NCI-H510A treated with DMSO at 0.1 percent for 48 hours (cell line): ENCODE measurements around the gene SP110.
"Not testable (repeated sequence)": the region's sequence is repeated elsewhere in the genome, so short reads cannot be mapped to it uniquely, and the experiment has no call there.

Experiments used
- DNase-seq: peaks from one replicate; lab custom pipeline; 2025; lab: John Stamatoyannopoulos, UW

The SP110 gene

GRCh38 chr2:230124757-230125431 lies 94.9 kb downstream of the SP110 start:
- no peak for DNase-seq

DNA sequence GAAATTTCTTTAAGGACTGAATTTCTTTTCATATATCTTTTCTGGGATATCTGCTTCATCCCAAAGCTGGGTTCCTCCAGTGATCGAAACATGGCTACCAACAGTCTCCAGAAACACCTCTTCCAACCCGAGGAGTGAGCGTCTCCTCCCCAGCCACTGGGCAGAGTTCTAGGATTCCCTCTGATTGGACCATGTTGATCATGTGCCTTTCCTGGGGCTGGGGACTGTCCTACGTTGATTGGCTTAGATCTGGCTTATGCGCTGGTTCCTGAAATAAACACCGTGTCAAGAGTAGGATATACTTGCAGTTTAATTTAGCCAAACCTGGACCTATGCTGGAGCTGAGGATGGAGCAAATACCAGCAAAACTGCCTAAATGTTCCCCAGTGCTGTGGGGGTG lies 95.5 kb downstream of the SP110 start:
- no peak for DNase-seq

GRCh38 chr2:230120376-230120775 lies 99.4 kb downstream of the SP110 start:
- DNase-seq: not testable (repeated sequence)

DNA sequence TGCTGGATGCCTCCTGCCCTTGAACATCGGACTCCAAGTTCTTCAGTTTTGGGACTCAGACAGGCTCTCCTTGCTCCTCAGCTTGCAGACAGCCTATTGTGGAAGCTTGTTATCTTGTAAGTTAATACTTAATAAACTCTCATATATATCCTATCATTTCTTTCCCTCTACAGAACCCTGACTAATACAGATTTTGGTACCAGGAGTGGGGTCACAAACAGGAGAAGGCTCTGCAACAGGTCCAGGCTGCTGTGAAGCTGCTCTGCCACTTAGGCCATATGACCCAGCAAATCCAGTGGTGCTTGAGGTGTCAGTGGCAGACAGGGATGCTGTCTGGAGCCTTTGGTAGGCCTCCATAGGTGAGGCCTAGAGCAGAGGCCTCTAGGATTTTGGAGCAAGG lies 100.0 kb downstream of the SP110 start:
- not testable (repeated sequence) for DNase-seq
